ENCODE data around the gene ALG12.

GRCh38 chr22:49964136-49965090, 46.2 kb upstream of the ALG12 start:
- TF ChIP-seq, protein P1, sequence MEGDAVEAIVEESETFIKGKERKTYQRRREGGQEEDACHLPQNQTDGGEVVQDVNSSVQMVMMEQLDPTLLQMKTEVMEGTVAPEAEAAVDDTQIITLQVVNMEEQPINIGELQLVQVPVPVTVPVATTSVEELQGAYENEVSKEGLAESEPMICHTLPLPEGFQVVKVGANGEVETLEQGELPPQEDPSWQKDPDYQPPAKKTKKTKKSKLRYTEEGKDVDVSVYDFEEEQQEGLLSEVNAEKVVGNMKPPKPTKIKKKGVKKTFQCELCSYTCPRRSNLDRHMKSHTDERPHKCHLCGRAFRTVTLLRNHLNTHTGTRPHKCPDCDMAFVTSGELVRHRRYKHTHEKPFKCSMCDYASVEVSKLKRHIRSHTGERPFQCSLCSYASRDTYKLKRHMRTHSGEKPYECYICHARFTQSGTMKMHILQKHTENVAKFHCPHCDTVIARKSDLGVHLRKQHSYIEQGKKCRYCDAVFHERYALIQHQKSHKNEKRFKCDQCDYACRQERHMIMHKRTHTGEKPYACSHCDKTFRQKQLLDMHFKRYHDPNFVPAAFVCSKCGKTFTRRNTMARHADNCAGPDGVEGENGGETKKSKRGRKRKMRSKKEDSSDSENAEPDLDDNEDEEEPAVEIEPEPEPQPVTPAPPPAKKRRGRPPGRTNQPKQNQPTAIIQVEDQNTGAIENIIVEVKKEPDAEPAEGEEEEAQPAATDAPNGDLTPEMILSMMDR (IDR thresholded peaks at IDR 0.05; ENCODE audit: low read length), result no peak
- TF ChIP-seq EZH2phosphoT487 (IDR thresholded peaks at IDR 0.05; ENCODE audit: low read length) (no peak), EZH2 (optimal IDR thresholded peaks at IDR 0.05; ENCODE audit: low read depth, low read length) (no peak)
